Astrocyte of the cerebellum (primary cell): ENCODE data around the gene POFUT2.

ENCODE experiments used
- DNase-seq: peaks from one replicate; pipeline ENCODE4 v3.0.0-alpha.2; 2011; ENCODE audit warnings: low read depth
- H3K4me3 ChIP-seq: 2 replicates; pipeline ENCODE4 v1.5.1; 2011; ENCODE audit warnings: mild to moderate bottlenecking, low read depth, low read length, moderate library complexity
- in situ Hi-C: cut with HindIII; loops from 2 replicates; pipeline ENCODE4 v1.10.0; 2017; ENCODE audit warnings: low sequenced_read_pairs
- TF ChIP-seq, protein P1 (sequence below): IDR thresholded peaks from 2 replicates; pipeline ENCODE4 v1.5.1; 2012; ENCODE audit warnings: low read length, low read depth, moderate library complexity, mild to moderate bottlenecking; ENCODE audit errors: missing control alignments

POFUT2 gene

DNA sequence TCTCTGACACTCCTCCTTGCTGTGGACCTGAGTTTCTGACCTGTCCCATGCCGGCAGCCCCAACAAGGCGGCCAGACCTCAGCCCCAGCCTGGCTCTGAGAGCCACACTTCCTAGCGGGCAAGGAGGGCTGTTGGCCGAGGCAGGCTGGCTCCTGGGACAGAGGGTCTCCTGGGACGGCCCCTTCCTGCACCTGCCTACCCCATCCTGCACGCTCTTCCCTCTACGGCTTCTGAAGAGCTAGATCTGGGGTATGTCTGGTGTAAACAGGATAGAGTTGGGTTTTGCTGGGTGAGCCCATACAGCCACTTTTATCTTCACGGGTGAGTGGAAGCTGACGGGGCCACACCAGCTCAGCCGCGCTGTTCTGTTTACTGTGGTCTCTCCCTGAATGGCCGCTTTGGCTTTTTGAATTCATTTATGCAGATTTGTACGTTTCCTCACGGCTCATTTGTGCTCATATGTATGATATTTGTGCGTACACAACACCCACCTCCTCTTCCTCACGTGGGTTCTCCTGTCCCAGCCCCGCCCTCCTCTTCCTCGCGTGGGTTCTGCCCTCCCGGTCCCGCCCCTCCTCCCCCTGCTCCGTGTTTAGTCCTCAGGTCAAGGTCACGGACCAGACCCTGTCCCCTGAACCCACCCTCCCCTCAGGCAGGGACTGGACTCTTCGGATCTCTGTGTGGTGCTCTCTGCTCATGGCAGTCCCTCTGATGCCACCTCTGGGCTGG lies 34.7 kb upstream of the POFUT2 start:
- no peak for DNase-seq
- no peak overlapping the region for H3K4me3 ChIP-seq

GRCh38 chr21:45320261-45321025 lies 32.7 kb upstream of the POFUT2 start:
- H3K4me3 ChIP-seq, result no peak overlapping the region
- in situ Hi-C loops, result no loop called here
- TF ChIP-seq, protein P1, sequence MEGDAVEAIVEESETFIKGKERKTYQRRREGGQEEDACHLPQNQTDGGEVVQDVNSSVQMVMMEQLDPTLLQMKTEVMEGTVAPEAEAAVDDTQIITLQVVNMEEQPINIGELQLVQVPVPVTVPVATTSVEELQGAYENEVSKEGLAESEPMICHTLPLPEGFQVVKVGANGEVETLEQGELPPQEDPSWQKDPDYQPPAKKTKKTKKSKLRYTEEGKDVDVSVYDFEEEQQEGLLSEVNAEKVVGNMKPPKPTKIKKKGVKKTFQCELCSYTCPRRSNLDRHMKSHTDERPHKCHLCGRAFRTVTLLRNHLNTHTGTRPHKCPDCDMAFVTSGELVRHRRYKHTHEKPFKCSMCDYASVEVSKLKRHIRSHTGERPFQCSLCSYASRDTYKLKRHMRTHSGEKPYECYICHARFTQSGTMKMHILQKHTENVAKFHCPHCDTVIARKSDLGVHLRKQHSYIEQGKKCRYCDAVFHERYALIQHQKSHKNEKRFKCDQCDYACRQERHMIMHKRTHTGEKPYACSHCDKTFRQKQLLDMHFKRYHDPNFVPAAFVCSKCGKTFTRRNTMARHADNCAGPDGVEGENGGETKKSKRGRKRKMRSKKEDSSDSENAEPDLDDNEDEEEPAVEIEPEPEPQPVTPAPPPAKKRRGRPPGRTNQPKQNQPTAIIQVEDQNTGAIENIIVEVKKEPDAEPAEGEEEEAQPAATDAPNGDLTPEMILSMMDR, result no peak
- no peak for DNase-seq

More for the DNA sequence above, 34.7 kb upstream of the POFUT2 start:
- in situ Hi-C loops, result no loop called here
- TF ChIP-seq, protein P1, result no peak

- no peak for DNase-seq
- in situ Hi-C loops, result no loop called here
- H3K4me3 ChIP-seq, result no peak overlapping the region
- TF ChIP-seq, protein P1, result no peak
Measured at GRCh38 chr21:45319461-45320211, 31.9 kb upstream of the POFUT2 start.

GRCh38 chr21:45318556-45319404 lies 31.1 kb upstream of the POFUT2 start:
- DNase-seq, result no peak
- in situ Hi-C loops, result no loop called here
- H3K4me3 ChIP-seq, result no peak overlapping the region
- TF ChIP-seq, protein P1, result no peak

GRCh38 chr21:45318146-45318555 lies 30.5 kb upstream of the POFUT2 start:
- in situ Hi-C loops, result no loop called here
- no peak overlapping the region for H3K4me3 ChIP-seq
- TF ChIP-seq, protein P1, result no peak
- DNase-seq, result no peak
